ENCODE measurements around the gene CATSPER1. TPM values are rescaled to one million over a fixed set of nuclear protein-coding genes. Genes with fewer than 3 reads are reported as not detected.

The CATSPER1 gene
- polyA plus RNA-seq, 2 of the 4 experiments (the other 2 are of a cell fraction): 0.46 to 0.97 TPM

- WGBS (ENCODE audit: missing lambda C conversion rate): 64% methylated on average over 4 of the region's 5 CpGs
- TF ChIP-seq RAD21 (conservative IDR thresholded peaks at IDR 0.05 in 1 of 2, IDR thresholded peaks at IDR 0.05 in 1 of 2) (no peak), RNF2 (IDR thresholded peaks at IDR 0.05; ENCODE audit: borderline replicate concordance, low read depth) (no peak)
- DNase-seq (ENCODE audit: low read depth in 1 of 2, low spot score in 1 of 2) (no peak), FAIRE-seq (no peak), ATAC-seq (peak; percentile 6 to 12; a peak in 2 of 6 replicates)
- no peaks in the 10 kb centered on the region for H3K9me3 ChIP-seq
- no peak overlapping the region for H3K4me3 ChIP-seq
- no peak overlapping the region for H3K4me2 ChIP-seq
- CTCF ChIA-PET: interaction anchor here (1.2 to 11.8 kb wide), 4 partner anchors 39 to 203 kb away, joined by 3 to 163 read pairs (median 8); partner anchors contain the start of genes AP5B1, CCDC85B, FIBP and MUS81
- no peaks in the 10 kb centered on the region for H3K4me1 ChIP-seq
- POLR2A ChIA-PET: no interaction called here
- H3K27ac ChIP-seq: no peak overlapping the region
Observed at GRCh38 chr11:65983589-65983987, 42.7 kb downstream of the CATSPER1 start.

GRCh38 chr11:65982824-65983588 is 43.3 kb downstream of the CATSPER1 start:
- TF ChIP-seq ZFP36 (IDR thresholded peaks at IDR 0.05; ENCODE audit: borderline replicate concordance, partially characterized antibody) (no peak), CHD4 (IDR thresholded peaks at IDR 0.05; ENCODE audit: borderline replicate concordance) (no peak), CBX2 (IDR thresholded peaks at IDR 0.05; ENCODE audit: borderline replicate concordance, low read depth) (no peak), HDAC2 (IDR thresholded peaks at IDR 0.05) (no peak)
- ATAC-seq: no peak; a peak in 1 of 6 replicates
- FAIRE-seq: no peak
- 82% methylated on average over 21 of the region's 22 CpGs for WGBS (ENCODE audit: missing lambda C conversion rate)
- POLR2A ChIA-PET: interaction anchor here (0.7 kb wide), 1 partner anchor 175 kb away, joined by 5 read pairs; no protein-coding TSS in a partner anchor
- Histone ChIP-seq H3K27ac (no peak overlapping the region), H3K9me3 (no peaks in the 10 kb centered on the region), H3K4me1 (no peaks in the 10 kb centered on the region), H3K4me3 (no peak overlapping the region), H3K4me2 (no peak overlapping the region)
- CTCF ChIA-PET: interaction anchor here (0.6 to 11.8 kb wide), 4 partner anchors 61 to 203 kb away, joined by 3 to 163 read pairs (median 4); partner anchors contain the start of genes AP5B1, CCDC85B, FIBP and MUS81
- DNase-seq (ENCODE audit: low read depth in 1 of 2, low spot score in 1 of 2): no peak

- peak; percentile 10 to 31; a peak in 4 of 6 replicates for ATAC-seq
- CTCF ChIA-PET: interaction anchor here (0.6 to 11.8 kb wide), 3 partner anchors 62 to 203 kb away, joined by 3 to 163 read pairs (median 4); partner anchors contain the start of genes CCDC85B and FIBP
- Histone ChIP-seq H3K27ac (no peak overlapping the region), H3K4me1 (no peaks in the 10 kb centered on the region), H3K9me3 (no peaks in the 10 kb centered on the region), H3K4me2 (no peak overlapping the region), H3K4me3 (no peak overlapping the region)
- no peak for TF ChIP-seq HOXB13 (CRISPR knock-in tag; IDR thresholded peaks at IDR 0.05; ENCODE audit: low read depth)
- no peak for TF ChIP-seq PBX3 (IDR thresholded peaks at IDR 0.05)
- TF ChIP-seq FOSL2 (IDR thresholded peaks at IDR 0.05): no peak
- no peak for TF ChIP-seq FOSL2 (CRISPR knock-in tag; IDR thresholded peaks at IDR 0.05)
- no peak for TF ChIP-seq CHD2 (IDR thresholded peaks at IDR 0.05; ENCODE audit: low read length, partially characterized antibody)
- no peak for TF ChIP-seq NR3C1 (IDR thresholded peaks at IDR 0.05)
- TF ChIP-seq EP300 (IDR thresholded peaks at IDR 0.05): no peak
- no peak for TF ChIP-seq POLR2A (IDR thresholded peaks at IDR 0.05; ENCODE audit: low read length)
- TF ChIP-seq KDM5A (IDR thresholded peaks at IDR 0.05): no peak
- TF ChIP-seq JUN (IDR thresholded peaks at IDR 0.05): no peak
- TF ChIP-seq FOXS1 (CRISPR knock-in tag; IDR thresholded peaks at IDR 0.05): no peak
- no peak for TF ChIP-seq MAX (IDR thresholded peaks at IDR 0.05)
- TF ChIP-seq HDAC2 (IDR thresholded peaks at IDR 0.05): no peak
- no peak for TF ChIP-seq POLR2AphosphoS2 (conservative IDR thresholded peaks at IDR 0.05; ENCODE audit: low read length)
- whole genome bisulfite sequencing (ENCODE audit: missing lambda C conversion rate): 76% methylated on average over 4 of the region's 16 CpGs
- POLR2A ChIA-PET: interaction anchor here (0.7 kb wide), 1 partner anchor 174 kb away, joined by 5 read pairs; no protein-coding TSS in a partner anchor
- FAIRE-seq: no peak
- DNase-seq (ENCODE audit: low read depth in 1 of 2, low spot score in 1 of 2): no peak
Observed at GRCh38 chr11:65981972-65982823, 44.1 kb downstream of the CATSPER1 start.
